Measurements from ENCODE around the gene CTDSP2. TPM values are rescaled to one million over a fixed set of nuclear protein-coding genes. Genes with fewer than 3 reads are reported as not detected.

The CTDSP2 gene
- polyA plus RNA-seq, 3 donors = 59.1 to 148 (median 70.2) TPM

GRCh38 chr12:57807285-57807684 lies 39.2 kb downstream of the CTDSP2 start:
- DNase-seq = no peak
- peaks cover 6 to 7% of the 10 kb centered on the region in 2 donors for H3K4me1 ChIP-seq (ENCODE audit: control insufficient read depth in 1 of 2, insufficient read depth in 2 of 2, low read length in 2 of 2)
- intact Hi-C loops (cut with micrococcal nuclease) = no loop called here
- H3K4me2 ChIP-seq (replicated peaks; ENCODE audit: extremely low read depth, low read length, poor library complexity, severe bottlenecking) = no peak overlapping the region
- H3K4me1 Mint-ChIP-seq = peaks cover 9% of the 10 kb centered on the region
- H4K20me1 ChIP-seq (ENCODE audit: insufficient read depth, low read length) = no peaks in the 10 kb centered on the region
- no peaks in the 10 kb centered on the region for H3K9me3 ChIP-seq (replicated peaks in 1 of 2; ENCODE audit: control insufficient read depth in 1 of 2, insufficient read depth in 1 of 2, low read length in 2 of 2)
- no peak overlapping the region for H2AFZ ChIP-seq (ENCODE audit: insufficient read depth, low read depth, low read length, poor library complexity, severe bottlenecking)
- H3K9me3 Mint-ChIP-seq = peaks cover 0 to 4% (median 0%) of the 10 kb centered on the region in 7 donors
- H3K4me3 Mint-ChIP-seq = no peak overlapping the region
- WGBS (ENCODE audit: insufficient coverage) = 95% methylated on average over 9 of the region's 9 CpGs
- no peaks in the 10 kb centered on the region for H3K79me2 ChIP-seq (ENCODE audit: insufficient read depth, low read length)
- no peak overlapping the region for H3K27ac ChIP-seq (ENCODE audit: low read depth in 1 of 2, low read length in 2 of 2)
- H3K27me3 Mint-ChIP-seq (ENCODE audit: low read depth in 3 of 3) = peaks cover 0 to 5% (median 2%) of the 10 kb centered on the region in 3 donors
- no peak overlapping the region for H3K9ac ChIP-seq (ENCODE audit: insufficient read depth, low read length, poor library complexity, severe bottlenecking)
- TF ChIP-seq CTCF (IDR thresholded peaks at IDR 0.05) = no peak
- peaks cover 23 to 57% of the 10 kb centered on the region in 2 donors for H3K36me3 ChIP-seq (replicated peaks in 1 of 2; ENCODE audit: control insufficient read depth in 1 of 2, insufficient read depth in 2 of 2, low read length in 2 of 2)
- H3K27me3 ChIP-seq (ENCODE audit: control insufficient read depth in 2 of 2, insufficient read depth in 2 of 2, low read length in 2 of 2) = no peaks in the 10 kb centered on the region
- no peak overlapping the region for H3K4me3 ChIP-seq (replicated peaks in 1 of 3; ENCODE audit: low read depth in 2 of 3, low read length in 3 of 3)
- H3K36me3 Mint-ChIP-seq = peaks cover 30 to 48% of the 10 kb centered on the region in 2 donors
- no peak overlapping the region for H3K27ac Mint-ChIP-seq

GRCh38 chr12:57806677-57807076 lies 39.9 kb downstream of the CTDSP2 start:
- Mint-ChIP-seq H3K27me3 (ENCODE audit: low read depth in 3 of 3) (peaks cover 0 to 5% (median 2%) of the 10 kb centered on the region in 3 donors), H3K4me3 (no peak overlapping the region), H3K4me1 (peaks cover 9% of the 10 kb centered on the region), H3K36me3 (peaks cover 36 to 54% of the 10 kb centered on the region in 2 donors), H3K9me3 (peaks cover 0 to 2% (median 0%) of the 10 kb centered on the region in 7 donors), H3K27ac (no peak overlapping the region)
- peaks cover 29 to 63% of the 10 kb centered on the region in 2 donors for H3K36me3 ChIP-seq (replicated peaks in 1 of 2; ENCODE audit: control insufficient read depth in 1 of 2, insufficient read depth in 2 of 2, low read length in 2 of 2)
- no peak overlapping the region for H3K9ac ChIP-seq (ENCODE audit: insufficient read depth, low read length, poor library complexity, severe bottlenecking)
- H2AFZ ChIP-seq (ENCODE audit: insufficient read depth, low read depth, low read length, poor library complexity, severe bottlenecking) = no peak overlapping the region
- H3K4me2 ChIP-seq (replicated peaks; ENCODE audit: extremely low read depth, low read length, poor library complexity, severe bottlenecking) = no peak overlapping the region
- H4K20me1 ChIP-seq (ENCODE audit: insufficient read depth, low read length) = no peaks in the 10 kb centered on the region
- H3K4me3 ChIP-seq (replicated peaks in 1 of 3; ENCODE audit: low read depth in 2 of 3, low read length in 3 of 3) = no peak overlapping the region
- no peaks in the 10 kb centered on the region for H3K27me3 ChIP-seq (ENCODE audit: control insufficient read depth in 2 of 2, insufficient read depth in 2 of 2, low read length in 2 of 2)
- H3K9me3 ChIP-seq (replicated peaks in 1 of 2; ENCODE audit: control insufficient read depth in 1 of 2, insufficient read depth in 1 of 2, low read length in 2 of 2) = no peaks in the 10 kb centered on the region
- H3K4me1 ChIP-seq (ENCODE audit: control insufficient read depth in 1 of 2, insufficient read depth in 2 of 2, low read length in 2 of 2) = peaks cover 6 to 7% of the 10 kb centered on the region in 2 donors
- no peak for DNase-seq
- no peaks in the 10 kb centered on the region for H3K79me2 ChIP-seq (ENCODE audit: insufficient read depth, low read length)
- 100% methylated on average over 2 of the region's 3 CpGs for WGBS (ENCODE audit: insufficient coverage)
- no peak for TF ChIP-seq CTCF (IDR thresholded peaks at IDR 0.05)
- no peak overlapping the region for H3K27ac ChIP-seq (ENCODE audit: low read depth in 1 of 2, low read length in 2 of 2)
- intact Hi-C loops (cut with micrococcal nuclease) = no loop called here
